NCI-H146 treated with DMSO at 0.1 percent for 48 hours (cell line): ENCODE data around the gene COL25A1.

ENCODE experiments used
- DNase-seq: peaks from one replicate; lab custom pipeline; 2025; ENCODE audit not compliant: unreplicated experiment; lab: John Stamatoyannopoulos, UW

COL25A1 gene

DNA sequence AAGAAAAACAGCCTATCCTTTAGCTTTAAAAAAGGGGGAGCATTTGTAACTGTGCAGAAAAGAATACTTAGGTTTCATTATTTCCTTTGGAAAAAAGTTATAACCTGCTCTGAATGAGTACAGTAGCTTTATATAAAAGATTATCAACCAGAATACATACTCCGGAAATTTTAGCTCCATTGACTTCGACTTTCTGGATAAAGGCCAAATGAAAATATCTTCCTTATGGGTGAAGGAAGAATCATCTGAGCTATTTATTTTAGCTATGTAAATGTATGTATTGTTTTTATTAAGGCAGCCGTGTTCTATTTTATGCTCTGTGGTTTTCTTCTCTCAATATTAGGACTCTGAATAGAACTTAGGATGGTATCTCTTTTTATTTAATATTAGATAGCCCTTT is 470.6 kb downstream of the COL25A1 start:
- no peak for DNase-seq

DNA sequence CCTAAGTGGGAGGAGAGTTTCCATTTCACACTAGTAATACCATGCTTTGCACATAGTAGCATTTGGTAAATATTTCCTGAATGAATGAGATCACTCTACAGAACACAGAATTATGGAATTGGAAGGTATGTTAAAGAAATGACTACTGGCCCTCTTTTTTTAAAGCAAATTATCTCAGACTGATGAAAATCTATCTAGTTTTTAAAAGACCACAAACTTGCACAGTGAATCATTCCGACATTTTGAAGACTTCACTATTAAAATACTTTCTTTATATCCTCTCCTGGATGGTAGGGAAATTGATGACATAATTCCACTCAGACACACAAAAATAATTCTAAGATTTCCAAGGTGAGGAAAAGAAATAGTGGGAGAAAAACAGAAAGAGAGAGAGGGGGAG is 471.2 kb downstream of the COL25A1 start:
- DNase-seq: no peak

DNA sequence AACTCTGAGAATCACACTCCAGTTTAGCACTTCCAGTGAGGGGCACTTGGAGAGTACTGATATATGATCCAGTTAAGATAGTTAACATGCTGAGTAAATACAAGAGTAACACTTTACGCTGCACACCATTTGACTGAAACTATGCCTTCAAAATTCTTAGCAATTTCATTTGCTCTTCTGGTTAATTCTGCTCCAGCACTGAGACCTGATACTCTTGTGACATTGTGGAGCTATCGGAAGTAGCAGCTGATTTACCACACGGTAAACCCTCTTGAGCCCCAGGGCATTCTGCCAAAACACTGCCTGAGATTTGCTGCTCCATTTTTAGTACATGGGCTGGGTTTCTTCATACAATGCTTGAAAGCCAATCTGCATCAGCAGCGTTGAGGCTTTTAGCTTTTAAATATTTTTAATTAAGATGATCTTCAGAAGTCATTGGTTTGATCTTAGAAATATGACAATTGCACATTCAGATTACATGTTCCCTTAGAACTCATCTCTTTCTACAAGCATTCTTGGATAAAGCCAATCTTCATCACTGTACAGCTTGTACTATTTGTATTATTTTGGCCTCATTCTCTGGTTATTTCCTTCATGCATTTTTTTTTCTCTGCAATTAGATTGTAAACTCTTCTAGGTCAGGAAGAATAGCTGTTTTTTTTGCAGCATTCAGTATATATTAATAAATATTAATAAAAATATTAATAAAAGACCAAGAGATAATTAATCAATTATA is 471.8 kb downstream of the COL25A1 start:
- DNase-seq: no peak

- no peak for DNase-seq
These were observed 472.4 kb downstream of the COL25A1 start for GRCh38 chr4:108829966-108830492.

- no peak for DNase-seq
These were observed 473.8 kb downstream of the COL25A1 start for GRCh38 chr4:108828620-108829019.

- DNase-seq: no peak
These were observed 476.7 kb downstream of the COL25A1 start for GRCh38 chr4:108825737-108826136.

- DNase-seq: no peak
These were observed 481.0 kb downstream of the COL25A1 start for GRCh38 chr4:108821351-108821930.

DNA sequence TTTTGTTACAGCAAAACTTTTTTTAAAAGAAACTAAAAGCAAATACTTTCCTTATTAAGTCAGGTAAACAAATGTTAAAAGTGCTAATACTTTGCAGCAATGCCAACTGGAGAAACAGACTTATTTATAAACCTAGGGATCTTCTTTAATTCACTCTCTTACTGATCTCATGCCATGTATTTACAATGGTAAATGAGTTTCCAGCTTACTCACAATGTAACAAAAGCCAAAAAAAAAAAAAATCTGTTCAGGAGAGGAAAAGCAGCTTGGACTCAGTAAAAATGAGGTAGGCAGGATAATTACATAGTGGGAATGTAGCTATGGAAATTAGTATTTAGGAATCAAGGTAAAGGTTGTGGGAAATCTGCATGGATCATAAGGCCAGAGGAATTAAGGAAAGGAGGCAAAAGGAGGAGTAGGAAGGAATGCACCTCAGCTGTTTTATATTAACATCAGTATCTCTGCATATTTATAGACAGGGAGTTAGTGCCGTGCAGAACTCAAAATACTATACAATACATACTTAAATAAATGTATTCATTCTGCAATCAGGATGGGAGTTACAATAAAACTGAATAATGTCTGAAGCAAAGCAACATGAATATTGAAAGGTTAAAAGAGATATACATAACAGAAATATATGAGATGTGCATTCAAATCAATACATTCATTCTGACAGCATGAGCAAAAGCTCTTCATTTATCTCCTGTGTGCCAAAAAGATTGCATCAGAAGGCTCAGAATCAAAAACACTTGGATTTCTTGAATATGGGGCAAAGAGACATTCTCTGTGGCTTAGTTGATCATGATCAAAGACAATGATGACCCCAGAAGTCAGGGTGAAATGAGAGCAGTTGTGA is 481.7 kb downstream of the COL25A1 start:
- DNase-seq: no peak

GRCh38 chr4:108814326-108814725 is 488.1 kb downstream of the COL25A1 start:
- no peak for DNase-seq

DNA sequence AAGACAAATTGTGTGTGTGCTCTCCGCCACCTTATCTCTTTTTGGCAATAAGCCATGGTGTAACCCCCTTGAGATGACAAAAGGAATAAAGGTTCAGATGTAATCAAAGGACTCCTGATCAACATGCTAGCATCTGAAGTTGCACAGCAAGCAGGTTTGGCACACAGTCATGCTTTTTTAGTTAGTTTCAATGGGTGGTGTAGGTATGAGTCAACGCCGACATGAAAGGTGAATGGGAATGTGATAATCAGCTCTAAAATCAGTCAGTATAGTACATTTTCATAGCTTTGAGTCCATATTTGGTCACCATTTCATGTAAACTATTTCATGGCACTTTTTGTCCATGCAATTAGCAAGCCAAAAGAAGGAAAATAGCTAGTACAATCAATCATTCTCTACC is 489.2 kb downstream of the COL25A1 start:
- DNase-seq: no peak

DNA sequence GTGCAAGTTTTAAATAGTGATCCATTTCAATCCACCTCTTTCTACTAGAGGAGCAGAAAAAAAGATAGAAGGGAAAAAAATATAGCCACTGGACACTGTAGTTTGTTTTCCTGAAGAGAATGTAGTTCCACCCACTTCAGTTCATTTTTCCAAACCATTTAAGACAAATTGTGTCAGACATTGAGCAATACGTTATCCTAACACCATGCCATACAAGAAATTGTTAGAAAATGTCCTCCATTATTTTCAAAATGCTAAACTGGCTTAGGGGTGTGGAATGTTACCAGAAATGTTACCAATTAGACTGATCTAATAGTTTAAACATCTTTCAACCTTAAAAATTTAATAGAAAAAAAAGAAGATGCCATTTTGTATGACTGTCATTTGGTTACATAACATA is 491.0 kb downstream of the COL25A1 start:
- DNase-seq: no peak

- no peak for DNase-seq
These were observed 492.4 kb downstream of the COL25A1 start for GRCh38 chr4:108810087-108810486.

DNA sequence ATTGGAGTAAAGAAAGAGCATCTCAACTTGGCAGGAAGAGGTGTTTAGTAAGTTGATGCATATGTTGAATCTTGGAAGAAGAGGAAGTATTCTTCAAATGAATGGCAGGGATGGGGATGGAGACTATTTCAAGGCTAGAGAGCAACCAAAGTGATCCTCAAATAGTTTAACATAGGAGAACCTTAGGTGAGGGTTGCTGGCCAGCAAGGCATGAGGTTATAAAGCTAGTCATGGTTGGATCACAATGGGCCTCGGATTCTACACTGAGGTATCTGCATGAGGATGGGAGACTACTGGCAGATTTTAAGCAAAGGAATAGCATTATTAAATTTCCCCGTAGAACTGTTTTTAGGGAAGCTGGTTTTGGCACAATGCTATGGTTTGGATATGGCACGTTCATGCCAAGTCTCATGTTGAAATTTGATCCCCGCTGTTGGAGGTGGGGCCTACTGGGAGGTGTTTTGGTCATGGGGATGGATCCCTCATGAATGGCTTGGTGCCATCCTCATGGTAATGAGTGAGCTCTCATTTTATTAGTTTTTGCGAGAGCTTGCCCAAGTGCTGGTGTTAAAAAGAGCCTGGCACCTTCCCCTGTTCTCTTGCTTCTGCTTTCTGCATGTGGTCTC is 497.7 kb downstream of the COL25A1 start:
- DNase-seq: no peak

- no peak for DNase-seq
These were observed 503.2 kb downstream of the COL25A1 start for GRCh38 chr4:108799306-108799705.

- no peak for DNase-seq
These were observed 506.3 kb downstream of the COL25A1 start for GRCh38 chr4:108796173-108796572.

- no peak for DNase-seq
These were observed 506.7 kb downstream of the COL25A1 start for GRCh38 chr4:108795733-108796132.

GRCh38 chr4:108794136-108794535 is 508.3 kb downstream of the COL25A1 start:
- DNase-seq: no peak

- no peak for DNase-seq
These were observed 509.0 kb downstream of the COL25A1 start for GRCh38 chr4:108793415-108793814.

DNA sequence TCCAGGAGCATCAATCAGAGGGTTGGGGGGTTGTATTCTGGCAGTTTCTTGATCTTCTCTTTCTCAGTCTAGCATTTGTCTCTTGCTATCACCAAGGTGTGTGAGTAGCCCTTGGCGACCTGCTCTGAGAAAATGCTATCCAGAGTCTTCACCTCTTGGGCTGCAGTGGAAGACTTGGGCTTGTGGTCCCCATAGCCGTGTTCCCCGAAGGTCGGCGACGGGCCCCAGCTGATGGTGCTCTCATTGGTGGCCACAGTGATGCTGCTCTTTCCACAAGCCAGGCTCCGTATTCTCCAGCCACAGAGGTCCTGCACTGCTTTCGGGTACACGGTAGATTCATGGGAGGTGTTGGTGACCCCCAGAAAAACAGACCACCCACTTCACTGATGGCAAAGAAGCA is 513.7 kb downstream of the COL25A1 start:
- DNase-seq: no peak

DNA sequence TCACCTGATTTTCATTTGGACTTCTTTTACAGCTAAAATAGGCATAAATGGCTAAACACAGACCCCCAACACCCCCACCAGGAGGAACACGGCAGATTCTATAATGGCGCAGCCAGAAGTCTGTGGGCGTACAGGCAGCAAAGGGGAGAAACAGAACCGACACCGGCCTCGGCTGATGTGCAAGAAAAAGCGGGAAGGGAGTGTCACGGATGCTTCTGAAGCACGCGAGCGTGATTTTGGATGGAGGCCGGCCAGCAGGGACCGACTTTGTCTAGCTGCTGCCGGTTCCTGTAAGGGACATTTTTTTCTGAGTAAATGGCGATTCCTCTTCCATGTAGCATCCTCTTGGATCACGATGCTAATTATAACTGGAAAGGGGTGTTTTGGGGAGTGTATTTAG is 514.7 kb downstream of the COL25A1 start:
- no peak for DNase-seq

DNA sequence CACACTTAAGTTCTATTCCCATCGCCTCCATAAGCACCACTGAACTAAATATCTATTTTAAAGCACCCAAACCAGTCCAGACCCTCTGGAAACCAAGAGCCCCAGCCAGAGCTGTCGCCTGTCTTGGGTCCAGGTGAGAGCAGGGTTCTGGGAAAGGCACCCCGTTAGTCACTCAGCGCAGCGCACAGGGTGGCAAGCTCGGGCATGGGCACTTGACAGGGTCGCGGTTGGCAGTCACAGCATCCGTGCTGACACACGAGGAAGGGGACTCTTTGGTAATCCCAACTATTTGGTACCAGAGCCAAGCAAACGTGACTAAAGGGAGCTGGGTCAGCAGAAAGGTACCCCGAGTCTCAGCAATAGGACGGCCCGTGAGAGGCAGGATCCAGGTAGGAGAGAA is 515.4 kb downstream of the COL25A1 start:
- no peak for DNase-seq
